ENCODE results near the gene TRMU. TPM values are rescaled to one million over a fixed set of nuclear protein-coding genes. Genes with fewer than 3 reads are reported as not detected.

The TRMU gene
- total and polyA plus RNA-seq, 2 of the 4 experiments (the other 2 are of a cell fraction) = 19.0 to 36.4 TPM

GRCh38 chr22:46358766-46359165, 23.3 kb downstream of the TRMU start:
- Histone ChIP-seq H3K36me3 (ENCODE audit: control insufficient read depth, insufficient read depth, low read length) (peaks cover 28% of the 10 kb centered on the region), H3K79me1 (ENCODE audit: low read depth in 1 of 2, low read length in 2 of 2) (no peaks in the 10 kb centered on the region), H3K4me3 (ENCODE audit: insufficient read depth, low read depth, low read length) (no peak overlapping the region), H3K14ac (replicated peaks; ENCODE audit: low read depth, low read length) (no peak overlapping the region), H3K9ac (ENCODE audit: low read depth, low read length) (no peak overlapping the region), H3K4me2 (ENCODE audit: low read depth, low read length) (no peak overlapping the region), H2BK15ac (ENCODE audit: low read depth, low read length) (no peak overlapping the region), H3K9me3 (ENCODE audit: control insufficient read depth, insufficient read depth, low read length) (no peaks in the 10 kb centered on the region), H3K4ac (ENCODE audit: low read depth, low read length) (no peak overlapping the region), H4K20me1 (ENCODE audit: insufficient read depth, low read length) (peaks cover 15% of the 10 kb centered on the region), H4K5ac (ENCODE audit: low read depth, low read length) (no peak overlapping the region), H4K91ac (ENCODE audit: insufficient read depth, low read depth, low read length) (no peak overlapping the region), H4K8ac (ENCODE audit: low read depth in 2 of 2, low read length in 2 of 2) (no peak overlapping the region), H3K27ac (ENCODE audit: insufficient read depth, low read length) (no peak overlapping the region), H2AK9ac (replicated peaks; ENCODE audit: low read depth, low read length, poor library complexity) (no peak overlapping the region), H2BK5ac (ENCODE audit: low read depth, low read length, poor library complexity, severe bottlenecking) (no peak overlapping the region), H3K56ac (ENCODE audit: extremely low read depth, insufficient read depth, low read length) (no peak overlapping the region), H3K27me3 (ENCODE audit: control insufficient read depth, insufficient read depth, low read length) (peaks cover 2% of the 10 kb centered on the region; the same call in 1 of the 2 replicates), H3K23ac (ENCODE audit: low read depth, low read length) (no peak overlapping the region), H3K18ac (ENCODE audit: low read depth, low read length) (no peak overlapping the region), H2AFZ (replicated peaks; ENCODE audit: low read length, poor library complexity) (no peak overlapping the region), H2AK5ac (ENCODE audit: low read depth, low read length) (no peak overlapping the region), H2BK20ac (ENCODE audit: low read depth, low read length) (no peak overlapping the region), H2BK120ac (ENCODE audit: low read depth, low read length) (no peak overlapping the region), H3K9me1 (ENCODE audit: insufficient read depth, low read length) (no peaks in the 10 kb centered on the region), H3K4me1 (ENCODE audit: control insufficient read depth, insufficient read depth, low read length) (no peaks in the 10 kb centered on the region)
- intact Hi-C loops (cut with micrococcal nuclease) (no loop called here), in situ Hi-C loops (cut with MboI; ENCODE audit: low sequenced_read_pairs) (no loop called here), dilution Hi-C loops (cut with HindIII; ENCODE audit: low sequenced_read_pairs, unreplicated experiment) (no loop called here)
- 95% methylated on average over 3 of the region's 6 CpGs; no CpG with 5 or more reads in 1 of the 2 experiments for WGBS, 2 experiments (ENCODE audit: extremely low coverage in 2 of 2, insufficient read length in 1 of 2)
- DNase-seq (no peak), ATAC-seq (ENCODE audit: low read depth) (no peak)
- ChIA-PET POLR2A (ENCODE audit: unreplicated experiment) (no interaction called here), CTCF (interaction anchor here (0.7 kb wide), 1 partner anchor 9 kb away, joined by 3 read pairs; no protein-coding TSS in a partner anchor)
- BruUV-seq (replicated peaks) = no TSS peak
- TF ChIP-seq SMC3 (IDR thresholded peaks at IDR 0.05; ENCODE audit: low read depth, low read length) (no peak), RFX5 (IDR thresholded peaks at IDR 0.05; ENCODE audit: low read depth, low read length) (no peak), FOS (IDR thresholded peaks at IDR 0.05; ENCODE audit: low read depth, low read length) (no peak), CTCF (conservative IDR thresholded peaks at IDR 0.05; ENCODE audit: low read depth, low read length) (no peak), MXI1 (IDR thresholded peaks at IDR 0.05; ENCODE audit: borderline replicate concordance, low read depth, low read length) (no peak), CHD1 (IDR thresholded peaks at IDR 0.05; ENCODE audit: low read depth, low read length) (no peak), BHLHE40 (IDR thresholded peaks at IDR 0.05; ENCODE audit: low read depth, low read length) (no peak), MAFK (IDR thresholded peaks at IDR 0.05; ENCODE audit: low read depth, low read length) (no peak), NFE2L2 (IDR thresholded peaks at IDR 0.05; ENCODE audit: low read depth, low read length) (no peak), RAD21 (IDR thresholded peaks at IDR 0.05; ENCODE audit: low read length) (no peak), MAZ (IDR thresholded peaks at IDR 0.05; ENCODE audit: borderline replicate concordance, low read depth, low read length) (no peak), POLR2A (IDR thresholded peaks at IDR 0.05; ENCODE audit: low read depth, low read length) (no peak), CEBPB (IDR thresholded peaks at IDR 0.05; ENCODE audit: low read depth, low read length) (no peak)
- TF ChIP-seq, protein P1, sequence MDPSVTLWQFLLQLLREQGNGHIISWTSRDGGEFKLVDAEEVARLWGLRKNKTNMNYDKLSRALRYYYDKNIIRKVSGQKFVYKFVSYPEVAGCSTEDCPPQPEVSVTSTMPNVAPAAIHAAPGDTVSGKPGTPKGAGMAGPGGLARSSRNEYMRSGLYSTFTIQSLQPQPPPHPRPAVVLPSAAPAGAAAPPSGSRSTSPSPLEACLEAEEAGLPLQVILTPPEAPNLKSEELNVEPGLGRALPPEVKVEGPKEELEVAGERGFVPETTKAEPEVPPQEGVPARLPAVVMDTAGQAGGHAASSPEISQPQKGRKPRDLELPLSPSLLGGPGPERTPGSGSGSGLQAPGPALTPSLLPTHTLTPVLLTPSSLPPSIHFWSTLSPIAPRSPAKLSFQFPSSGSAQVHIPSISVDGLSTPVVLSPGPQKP (IDR thresholded peaks at IDR 0.05; ENCODE audit: borderline replicate concordance, low read depth, low read length) = no peak
